GM12875 (cell line): ENCODE measurements around the gene FANCC.
"Not testable (repeated sequence)": the region's sequence is repeated elsewhere in the genome, so short reads cannot be mapped to it uniquely, and the experiment has no call there.

ENCODE experiments used
- H3K4me3 ChIP-seq: one replicate; pipeline ENCODE4 v1.5.1; 2011; ENCODE audit warnings: low read depth, low read length, control low read depth
- TF ChIP-seq, protein P1 (sequence below): IDR thresholded peaks from 2 replicates; pipeline ENCODE4 v1.5.1; 2011; ENCODE audit warnings: low read depth, mild to moderate bottlenecking, control low read depth, inconsistent platforms, low read length, moderate library complexity, borderline replicate concordance; ENCODE audit not compliant: insufficient read depth

FANCC gene

DNA sequence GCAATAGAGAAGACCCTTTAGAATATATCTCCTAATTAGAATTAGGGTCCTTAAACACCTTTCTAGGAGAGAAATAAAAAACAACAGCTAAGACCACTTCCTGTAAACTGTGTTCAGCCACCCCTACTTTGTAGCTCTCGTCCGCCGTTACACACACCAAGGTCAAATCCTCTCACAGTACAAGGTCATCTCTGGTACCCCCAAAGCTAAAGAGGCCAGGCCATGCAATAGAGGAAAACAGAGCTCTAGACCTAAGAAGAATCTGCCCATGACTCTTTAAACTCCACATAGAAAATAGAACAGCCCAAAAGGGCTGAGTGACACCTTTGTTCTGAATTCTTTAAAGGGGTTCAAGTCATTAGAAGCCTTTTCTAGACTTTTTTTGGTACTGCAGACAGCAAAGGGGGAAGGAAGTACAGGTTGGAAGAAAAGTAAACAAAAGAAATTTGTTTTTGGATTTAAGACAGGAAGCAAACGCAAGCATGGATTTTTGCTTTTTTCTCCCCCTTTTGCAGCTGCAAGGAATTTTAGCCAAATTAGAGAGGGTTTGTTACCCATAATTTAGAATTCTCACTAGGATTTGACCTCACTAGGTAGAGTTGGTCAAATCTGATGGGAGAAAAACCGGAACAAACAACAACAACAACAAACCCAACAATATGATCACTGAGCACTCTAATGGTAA lies 13.4 kb upstream of the FANCC start:
- no peak overlapping the region for H3K4me3 ChIP-seq
- TF ChIP-seq, protein P1, sequence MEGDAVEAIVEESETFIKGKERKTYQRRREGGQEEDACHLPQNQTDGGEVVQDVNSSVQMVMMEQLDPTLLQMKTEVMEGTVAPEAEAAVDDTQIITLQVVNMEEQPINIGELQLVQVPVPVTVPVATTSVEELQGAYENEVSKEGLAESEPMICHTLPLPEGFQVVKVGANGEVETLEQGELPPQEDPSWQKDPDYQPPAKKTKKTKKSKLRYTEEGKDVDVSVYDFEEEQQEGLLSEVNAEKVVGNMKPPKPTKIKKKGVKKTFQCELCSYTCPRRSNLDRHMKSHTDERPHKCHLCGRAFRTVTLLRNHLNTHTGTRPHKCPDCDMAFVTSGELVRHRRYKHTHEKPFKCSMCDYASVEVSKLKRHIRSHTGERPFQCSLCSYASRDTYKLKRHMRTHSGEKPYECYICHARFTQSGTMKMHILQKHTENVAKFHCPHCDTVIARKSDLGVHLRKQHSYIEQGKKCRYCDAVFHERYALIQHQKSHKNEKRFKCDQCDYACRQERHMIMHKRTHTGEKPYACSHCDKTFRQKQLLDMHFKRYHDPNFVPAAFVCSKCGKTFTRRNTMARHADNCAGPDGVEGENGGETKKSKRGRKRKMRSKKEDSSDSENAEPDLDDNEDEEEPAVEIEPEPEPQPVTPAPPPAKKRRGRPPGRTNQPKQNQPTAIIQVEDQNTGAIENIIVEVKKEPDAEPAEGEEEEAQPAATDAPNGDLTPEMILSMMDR: no peak

DNA sequence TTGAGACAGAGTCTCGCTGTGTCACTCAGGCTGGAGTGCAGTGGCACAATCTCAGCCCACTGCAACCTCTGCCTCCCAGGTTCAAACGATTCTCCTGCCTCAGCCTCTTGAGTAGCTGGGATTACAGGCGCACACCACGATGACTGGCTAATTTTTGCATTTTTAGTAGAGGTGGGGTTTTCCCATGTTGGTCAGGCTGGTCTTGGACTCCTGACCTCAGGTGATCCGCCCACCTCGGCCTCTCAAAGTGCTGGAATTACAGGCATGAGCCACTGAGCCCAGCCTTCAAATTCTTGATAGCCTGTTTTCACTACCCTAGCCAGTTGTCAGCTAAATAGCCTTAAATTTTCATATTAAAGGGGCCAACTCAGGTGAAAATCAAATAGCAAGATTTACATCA lies 11.6 kb upstream of the FANCC start:
- H3K4me3 ChIP-seq: not testable (repeated sequence)

DNA sequence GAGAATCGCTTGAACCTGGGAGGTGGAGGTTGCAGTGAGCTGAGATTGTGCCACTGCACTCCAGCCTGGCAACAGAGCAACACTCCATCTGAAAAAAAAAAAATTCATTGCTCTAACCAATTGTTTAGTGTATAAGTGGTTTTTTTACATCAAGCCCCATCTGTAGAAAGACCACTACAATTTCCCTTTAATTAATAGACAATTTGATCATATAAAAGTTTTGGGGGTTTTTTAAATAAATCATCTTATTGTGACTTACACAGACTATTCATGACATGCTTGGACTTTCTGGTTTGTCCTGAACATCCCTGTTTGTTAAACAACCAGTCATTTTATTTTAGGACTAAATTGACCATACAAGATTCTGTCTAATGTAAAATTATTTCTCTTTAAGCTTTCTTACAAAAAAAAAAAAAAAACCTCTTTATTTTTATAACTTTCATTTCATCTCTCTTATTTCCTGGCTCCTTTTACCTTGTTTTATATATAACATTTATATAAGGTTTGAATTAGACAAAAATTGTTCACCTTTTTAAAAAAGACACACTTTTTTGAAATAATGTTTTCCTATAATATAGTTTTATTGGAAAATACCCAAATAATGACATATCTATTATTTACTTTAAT lies 9.8 kb upstream of the FANCC start:
- TF ChIP-seq, protein P1: no peak
- H3K4me3 ChIP-seq: no peak overlapping the region

DNA sequence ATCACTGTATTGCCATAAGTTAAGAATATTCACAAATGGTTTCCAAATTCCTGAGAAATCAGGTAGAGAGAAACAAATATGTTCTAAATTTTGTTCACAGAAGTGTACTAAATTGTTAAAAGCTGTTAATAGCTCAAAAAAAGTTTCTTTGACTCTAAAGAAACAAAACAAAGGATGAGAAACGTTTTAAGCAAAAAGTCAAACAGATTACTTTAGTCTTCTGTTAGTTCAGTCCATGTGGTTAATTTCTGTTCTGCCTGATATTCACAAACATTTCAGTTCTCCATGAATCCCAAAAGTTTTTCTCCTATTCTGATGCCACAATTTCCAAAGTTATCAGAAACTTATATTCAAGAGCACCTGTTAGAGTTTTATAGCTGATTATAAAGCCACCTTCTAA lies 7.7 kb upstream of the FANCC start:
- TF ChIP-seq, protein P1: no peak
- H3K4me3 ChIP-seq: no peak overlapping the region

DNA sequence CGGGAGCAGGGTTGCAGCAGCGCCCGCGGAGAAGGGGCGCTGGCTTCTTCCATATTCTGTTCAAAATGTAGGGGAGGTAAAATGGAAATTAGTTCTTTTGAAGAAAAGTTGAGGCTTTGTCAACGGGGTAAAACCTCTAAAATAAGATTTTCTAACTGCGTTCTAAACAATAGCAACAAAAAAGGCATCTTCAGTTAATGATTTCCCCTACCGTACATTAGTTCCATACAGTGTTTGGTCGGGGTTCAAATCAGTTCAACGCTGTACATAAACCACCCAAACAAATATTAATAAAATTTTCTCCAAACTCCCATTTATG lies 343 bp upstream of the FANCC start:
- H3K4me3 ChIP-seq: peak overlapping the region; percentile 97
- TF ChIP-seq, protein P1: no peak

DNA sequence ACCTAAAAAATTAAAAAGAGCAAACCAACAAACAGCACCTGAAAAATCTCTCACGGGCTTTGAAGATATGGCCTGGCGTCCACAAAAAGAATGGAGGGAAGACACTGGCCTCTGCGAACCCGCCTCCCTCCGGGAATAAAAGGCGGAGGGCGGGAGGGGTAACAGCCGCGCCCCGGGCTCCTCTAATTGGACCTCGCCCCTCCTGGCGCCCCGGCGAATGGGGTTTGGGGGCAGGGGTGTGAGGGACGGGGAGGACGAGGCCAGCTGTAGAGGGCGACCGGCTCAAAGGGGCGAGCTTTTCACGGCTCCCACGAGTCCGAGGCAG lies 753 bp downstream of the FANCC start:
- H3K4me3 ChIP-seq: peak overlapping the region; percentile 97
- TF ChIP-seq, protein P1: no peak

DNA sequence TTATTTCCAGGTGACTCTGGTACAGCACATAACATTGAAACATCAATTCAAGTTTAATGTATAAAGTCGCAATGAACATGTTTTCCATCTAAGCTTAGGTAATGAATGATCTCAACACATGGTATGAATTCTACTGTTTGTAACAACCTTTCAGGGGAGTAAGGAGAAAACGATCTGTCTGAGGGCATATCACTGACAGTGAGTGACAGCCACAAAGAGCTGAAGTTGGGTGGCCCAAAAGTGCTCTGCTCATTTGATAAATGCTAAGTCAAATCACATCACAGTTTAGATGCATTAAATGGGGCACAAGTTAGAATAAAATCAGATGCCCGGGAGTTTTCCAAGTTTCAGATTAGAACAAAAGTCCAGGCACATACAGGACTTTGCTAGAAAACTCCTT lies 1.2 kb downstream of the FANCC start:
- TF ChIP-seq, protein P1: no peak
- peak overlapping the region; percentile 97 for H3K4me3 ChIP-seq
